SK-N-SH (cell line): ENCODE results near the gene ZNF592. TPM values are rescaled to one million over a fixed set of nuclear protein-coding genes. Genes with fewer than 3 reads are reported as not detected.

Experiments
- CTCF ChIA-PET: fragments of 300-600, 350-600 bp; formaldehyde crosslinking; extraction: SDS; loops from one replicate; lab custom pipeline; 2021; lab: Yijun Ruan, JAX
- POLR2A ChIA-PET: fragments of 350-600 bp; sonication (Branson Sonifier 250); formaldehyde crosslinking; extraction: SDS; loops from one replicate; lab custom pipeline; 2020; ENCODE audit warnings: antibody characterized with exemption, inconsistent platforms; lab: Yijun Ruan, JAX
- DNase-seq: peaks from one replicate; pipeline ENCODE4 v3.0.0; 2012
- H2AFZ ChIP-seq: fragments of 200-600 bp; sonication (generic); 2 replicates; pipeline ENCODE4 v1.8.1; 2016; ENCODE audit warnings: antibody characterized with exemption, mild to moderate bottlenecking, low read depth
- H3F3A ChIP-seq: fragments of 200-600 bp; sonication (generic); replicated peaks from 2 replicates; pipeline ENCODE3; 2016; ENCODE audit warnings: antibody characterized with exemption, mild to moderate bottlenecking; ENCODE audit not compliant: insufficient read depth
- H3K27ac ChIP-seq, 2 experiments: fragments of 200-500 bp in 1 of 2; fragments of 200-600 bp in 1 of 2; sonication (Bioruptor generic) in 1 of 2; sonication (generic), shearing (Covaris generic) in 1 of 2; 2 replicates each; pipeline versions ENCODE4 v1.5.1 to v1.6.1; 2014 to 2016; ENCODE audit warnings: low read depth in 2 of 2, inconsistent platforms in 1 of 2, low read length in 1 of 2, mild to moderate bottlenecking in 1 of 2, mixed read lengths in 1 of 2
- H3K27me3 ChIP-seq: fragments of 200-600 bp; sonication (generic), shearing (Covaris generic); 2 replicates; pipeline ENCODE4 v1.6.1; 2016; ENCODE audit warnings: mixed run types; ENCODE audit not compliant: insufficient read depth
- H3K36me3 ChIP-seq, 2 experiments: fragments of 200-500 bp in 1 of 2; fragments of 200-600 bp in 1 of 2; sonication (Bioruptor generic) in 1 of 2; sonication (generic) in 1 of 2; replicated peaks in 1 of 2; 2 replicates each; pipeline versions ENCODE3 to v1.5.1; 2014 to 2016; ENCODE audit warnings: low read length in 1 of 2, mild to moderate bottlenecking in 1 of 2; ENCODE audit not compliant: insufficient read depth in 2 of 2, control insufficient read depth in 1 of 2
- H3K4me1 ChIP-seq, 2 experiments: fragments of 200-500 bp in 1 of 2; fragments of 200-600 bp in 1 of 2; sonication (Bioruptor generic) in 1 of 2; sonication (generic), shearing (Covaris generic) in 1 of 2; 2 replicates each; pipeline versions ENCODE4 v1.5.1 to v1.6.1; 2014 to 2016; ENCODE audit warnings: low read depth in 1 of 2, low read length in 1 of 2, mixed run types in 1 of 2; ENCODE audit not compliant: insufficient read depth in 2 of 2, control insufficient read depth in 1 of 2
- H3K4me2 ChIP-seq: fragments of 200-600 bp; sonication (generic), shearing (Covaris generic); 2 replicates; pipeline ENCODE4 v1.6.1; 2017; ENCODE audit warnings: mixed run types
- H3K4me3 ChIP-seq, 2 experiments: fragments of 200-500 bp in 1 of 2; fragments of 200-600 bp in 1 of 2; sonication (Bioruptor generic) in 1 of 2; sonication (generic), shearing (Covaris generic) in 1 of 2; 2 replicates each; pipeline versions ENCODE4 v1.5.1 to v1.8.1; 2014 to 2016; ENCODE audit warnings: low read depth in 2 of 2, inconsistent platforms in 1 of 2, low read length in 1 of 2, mild to moderate bottlenecking in 1 of 2, mixed read lengths in 1 of 2, moderate library complexity in 1 of 2
- H3K79me2 ChIP-seq: fragments of 200-600 bp; sonication (generic); 2 replicates; pipeline ENCODE4 v1.8.1; 2017; ENCODE audit warnings: mild to moderate bottlenecking; ENCODE audit not compliant: insufficient read depth
- H3K9ac ChIP-seq: fragments of 200-600 bp; sonication (generic); 2 replicates; pipeline ENCODE4 v1.6.1; 2017; ENCODE audit warnings: mixed run types
- H3K9me2 ChIP-seq: fragments of 200-600 bp; sonication (generic); 2 replicates; pipeline ENCODE4 v1.6.1; 2017; ENCODE audit warnings: mixed run types
- H3K9me3 ChIP-seq: fragments of 200-600 bp; sonication (generic); 2 replicates; pipeline ENCODE4 v1.6.1; 2017; ENCODE audit warnings: mixed run types, mild to moderate bottlenecking, moderate library complexity
- H4K20me1 ChIP-seq: fragments of 200-600 bp; sonication (generic); 2 replicates; pipeline ENCODE4 v1.6.1; 2017; ENCODE audit warnings: mild to moderate bottlenecking, mixed run types; ENCODE audit not compliant: insufficient read depth
- CHD2 ChIP-seq: fragments of 150-350 bp; IDR thresholded peaks from 2 replicates; pipeline ENCODE4 v1.6.1; 2018; ENCODE audit warnings: low read length; ENCODE audit not compliant: partially characterized antibody
- FOSL2 ChIP-seq: IDR thresholded peaks from 2 replicates; pipeline ENCODE4 v1.4.0; 2012; ENCODE audit warnings: low read depth, mild to moderate bottlenecking, moderate library complexity, borderline replicate concordance
- GABPA ChIP-seq: IDR thresholded peaks from 2 replicates; pipeline ENCODE4 v1.4.0; 2012; ENCODE audit warnings: low read depth, mild to moderate bottlenecking
- GATA2 ChIP-seq: sonication (generic); formaldehyde crosslinking; IDR thresholded peaks from 2 replicates; pipeline ENCODE4 v1.5.0; 2020; ENCODE audit warnings: mild to moderate bottlenecking, missing genetic modification reagents
- JUND ChIP-seq: IDR thresholded peaks from 2 replicates; pipeline ENCODE4 v1.4.0; 2012
- MAX ChIP-seq: IDR thresholded peaks from 2 replicates; pipeline ENCODE4 v1.4.0; 2012; ENCODE audit warnings: low read depth
- MEF2A ChIP-seq: IDR thresholded peaks from 2 replicates; pipeline ENCODE4 v1.4.0; 2012; ENCODE audit warnings: low read depth, borderline replicate concordance
- POLR2AphosphoS5 ChIP-seq: IDR thresholded peaks from 2 replicates; pipeline ENCODE4 v1.6.1; 2012; ENCODE audit warnings: low read depth, low read length
- RCOR1 ChIP-seq: fragments of 150-350 bp; IDR thresholded peaks from 2 replicates; pipeline ENCODE4 v1.6.1; 2017; ENCODE audit warnings: antibody characterized with exemption, low read length
- RFX5 ChIP-seq: IDR thresholded peaks from 2 replicates; pipeline ENCODE4 v1.6.1; 2012; ENCODE audit warnings: mild to moderate bottlenecking, improper control_type of control experiment, low read length
- SIN3A ChIP-seq: IDR thresholded peaks from 2 replicates; pipeline ENCODE4 v1.6.1; 2012; ENCODE audit warnings: low read depth, mild to moderate bottlenecking, low read length, moderate library complexity, borderline replicate concordance
- USF2 ChIP-seq: fragments of 150-350 bp; IDR thresholded peaks from 2 replicates; pipeline ENCODE4 v1.6.1; 2017; ENCODE audit warnings: antibody characterized with exemption, low read length, low read depth, borderline replicate concordance
- YY1 ChIP-seq: IDR thresholded peaks from 2 replicates; pipeline ENCODE4 v1.4.0; 2012; ENCODE audit warnings: low read depth, mild to moderate bottlenecking
- WGBS: methylation state at CpG from one replicate; pipeline ENCODE4 v1.1.6; 2017; ENCODE audit warnings: low lambda C conversion rate; 5-methylcytosine and 5-hydroxymethylcytosine counted together
- polyA plus RNA-seq, 3 experiments: library from polyadenylated mRNA; depleted of rRNA; stranded (reverse); fragments of >200 nt; gene quantifications; 2 replicates each; pipeline ENCODE4 v1.2.3, GENCODE V29; 2012
- TF ChIP-seq, protein P1 (sequence below): IDR thresholded peaks from 2 replicates; pipeline ENCODE4 v1.6.1; 2012; ENCODE audit warnings: mild to moderate bottlenecking, low read depth, low read length, moderate library complexity

ZNF592 gene
- polyA plus RNA-seq, 1 of the 3 experiments (the other 2 are of a cell fraction) = 8.0 TPM

DNA sequence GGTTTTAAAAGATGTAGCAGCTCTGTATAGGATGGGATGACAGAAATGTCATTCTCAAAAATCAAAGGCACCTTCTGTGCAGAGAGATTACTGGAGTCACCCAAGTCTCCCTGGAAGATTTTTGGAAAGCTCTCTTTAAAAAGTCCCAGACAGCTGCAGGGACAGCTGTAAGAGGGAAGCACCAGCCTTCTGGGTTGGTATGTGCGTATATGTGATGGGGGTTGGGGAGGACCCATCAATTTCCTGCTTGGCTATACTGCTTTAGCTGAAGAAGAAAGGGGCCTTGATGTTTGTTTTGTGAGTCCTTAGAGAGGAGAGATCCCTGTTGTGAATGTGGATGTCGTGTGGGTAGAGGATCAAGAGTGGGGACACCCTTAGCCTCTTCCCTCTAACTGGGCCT is 27.0 kb upstream of the ZNF592 start (continued):
- TF ChIP-seq RFX5 (no peak), POLR2AphosphoS5 (no peak), CHD2 (no peak), GABPA (no peak), RCOR1 (no peak), SIN3A (no peak)

DNA sequence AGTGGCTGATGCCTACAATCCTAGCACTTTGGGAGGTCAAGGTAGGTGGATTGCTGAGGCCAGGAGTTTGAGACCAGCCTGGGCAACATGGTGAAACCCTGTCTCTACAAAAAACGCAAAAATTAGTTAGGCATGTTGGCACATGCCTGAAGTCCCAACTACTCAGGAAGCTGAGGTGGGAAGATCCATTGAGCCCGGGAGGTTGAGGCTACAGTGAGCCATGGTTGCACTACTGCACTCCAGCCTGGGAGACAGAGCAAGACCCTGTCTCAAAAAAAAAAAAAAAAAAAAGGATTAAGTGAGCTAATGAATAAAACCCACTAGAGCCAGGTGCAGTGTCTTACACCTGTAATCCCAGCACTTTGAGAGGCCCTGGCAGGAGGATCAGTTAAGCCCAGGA is 25.8 kb upstream of the ZNF592 start:
- CTCF ChIA-PET = interaction anchor here (1.1 kb wide), 1 partner anchor 69 kb away, joined by 3 read pairs; the partner anchor contains the start of gene WDR73
- H3F3A ChIP-seq = no peaks in the 10 kb centered on the region
- no peak overlapping the region for H3K9ac ChIP-seq
- H3K27me3 ChIP-seq = no peaks in the 10 kb centered on the region
- H3K9me3 ChIP-seq = no peaks in the 10 kb centered on the region
- no peak overlapping the region for H2AFZ ChIP-seq
- H3K36me3 ChIP-seq = no peaks in the 10 kb centered on the region
- DNase-seq = no peak
- POLR2A ChIA-PET = no interaction called here
- TF ChIP-seq JUND = no peak
- no peak for TF ChIP-seq MAX
- TF ChIP-seq, protein P1, sequence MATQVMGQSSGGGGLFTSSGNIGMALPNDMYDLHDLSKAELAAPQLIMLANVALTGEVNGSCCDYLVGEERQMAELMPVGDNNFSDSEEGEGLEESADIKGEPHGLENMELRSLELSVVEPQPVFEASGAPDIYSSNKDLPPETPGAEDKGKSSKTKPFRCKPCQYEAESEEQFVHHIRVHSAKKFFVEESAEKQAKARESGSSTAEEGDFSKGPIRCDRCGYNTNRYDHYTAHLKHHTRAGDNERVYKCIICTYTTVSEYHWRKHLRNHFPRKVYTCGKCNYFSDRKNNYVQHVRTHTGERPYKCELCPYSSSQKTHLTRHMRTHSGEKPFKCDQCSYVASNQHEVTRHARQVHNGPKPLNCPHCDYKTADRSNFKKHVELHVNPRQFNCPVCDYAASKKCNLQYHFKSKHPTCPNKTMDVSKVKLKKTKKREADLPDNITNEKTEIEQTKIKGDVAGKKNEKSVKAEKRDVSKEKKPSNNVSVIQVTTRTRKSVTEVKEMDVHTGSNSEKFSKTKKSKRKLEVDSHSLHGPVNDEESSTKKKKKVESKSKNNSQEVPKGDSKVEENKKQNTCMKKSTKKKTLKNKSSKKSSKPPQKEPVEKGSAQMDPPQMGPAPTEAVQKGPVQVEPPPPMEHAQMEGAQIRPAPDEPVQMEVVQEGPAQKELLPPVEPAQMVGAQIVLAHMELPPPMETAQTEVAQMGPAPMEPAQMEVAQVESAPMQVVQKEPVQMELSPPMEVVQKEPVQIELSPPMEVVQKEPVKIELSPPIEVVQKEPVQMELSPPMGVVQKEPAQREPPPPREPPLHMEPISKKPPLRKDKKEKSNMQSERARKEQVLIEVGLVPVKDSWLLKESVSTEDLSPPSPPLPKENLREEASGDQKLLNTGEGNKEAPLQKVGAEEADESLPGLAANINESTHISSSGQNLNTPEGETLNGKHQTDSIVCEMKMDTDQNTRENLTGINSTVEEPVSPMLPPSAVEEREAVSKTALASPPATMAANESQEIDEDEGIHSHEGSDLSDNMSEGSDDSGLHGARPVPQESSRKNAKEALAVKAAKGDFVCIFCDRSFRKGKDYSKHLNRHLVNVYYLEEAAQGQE = no peak
- no peak for TF ChIP-seq MEF2A
- peaks cover 0 to 2% of the 10 kb centered on the region in 2 experiments; a peak in 2 of 4 replicates for H3K4me1 ChIP-seq
- H3K4me2 ChIP-seq = no peak overlapping the region
- H4K20me1 ChIP-seq = no peaks in the 10 kb centered on the region
- H3K27ac ChIP-seq = no peak overlapping the region
- no peak overlapping the region for H3K4me3 ChIP-seq
- no peaks in the 10 kb centered on the region for H3K9me2 ChIP-seq
- peaks cover 2% of the 10 kb centered on the region; the same call in 1 of the 2 replicates for H3K79me2 ChIP-seq
- 92% methylated on average over 2 of the region's 2 CpGs for WGBS

DNA sequence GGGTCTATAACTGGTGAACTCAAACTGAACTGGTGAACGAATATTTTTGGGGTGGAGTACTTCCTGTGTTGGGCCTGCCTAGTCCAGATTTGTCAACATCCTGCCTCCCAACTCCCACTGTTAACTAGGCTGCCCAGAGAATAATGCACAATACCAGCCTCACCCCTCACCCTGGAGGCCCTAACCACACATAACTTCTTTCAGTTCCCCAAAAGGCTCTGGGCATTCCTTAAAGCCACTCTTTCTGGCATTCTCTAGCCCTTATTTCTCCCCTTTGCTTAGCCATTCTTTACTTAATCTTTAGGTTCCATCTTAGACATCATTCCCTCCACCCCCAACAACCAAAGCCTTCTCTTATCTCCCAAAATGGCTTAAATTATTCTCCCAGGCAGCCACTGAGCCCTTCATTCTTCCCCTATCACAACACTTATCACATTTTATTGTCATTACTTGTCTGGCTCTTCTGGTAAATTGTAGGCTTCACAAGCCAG is 23.3 kb upstream of the ZNF592 start:
- Histone ChIP-seq H3K4me1 (peaks cover 0 to 2% of the 10 kb centered on the region in 2 experiments; a peak in 2 of 4 replicates), H4K20me1 (no peaks in the 10 kb centered on the region), H3K9ac (no peak overlapping the region), H3K27ac (peak overlapping the region; percentile 48 to 62), H2AFZ (peak overlapping the region; percentile 80), H3K36me3 (no peaks in the 10 kb centered on the region), H3K4me2 (peak overlapping the region; percentile 19; the same call in 1 of the 2 replicates), H3K9me3 (no peaks in the 10 kb centered on the region), H3K27me3 (no peaks in the 10 kb centered on the region), H3K79me2 (no peaks in the 10 kb centered on the region), H3F3A (no peaks in the 10 kb centered on the region), H3K4me3 (no peak overlapping the region), H3K9me2 (no peaks in the 10 kb centered on the region)
- ChIA-PET CTCF (no interaction called here), POLR2A (no interaction called here)
- WGBS = 30% methylated on average over 1 of the region's 1 CpG
- no peak for TF ChIP-seq USF2
- no peak for TF ChIP-seq YY1
- TF ChIP-seq GABPA = no peak
- no peak for TF ChIP-seq JUND
- peak; percentile 63 for TF ChIP-seq GATA2 (CRISPR knock-in tag)
- TF ChIP-seq FOSL2 = no peak
- peak; percentile 51 for DNase-seq
